K562 (cell line): ENCODE data around the gene S100A2. TPM values are rescaled to one million over a fixed set of nuclear protein-coding genes. Genes with fewer than 3 reads are reported as not detected.

Experiments used
- ARNT ChIP-seq, 2 experiments: fragments of 450-650 bp; IDR thresholded peaks; 2 replicates each; pipeline ENCODE4 v1.6.1; 2016; ENCODE audit warnings: mild to moderate bottlenecking in 1 of 2
- BRD9 ChIP-seq: fragments of 450-650 bp; IDR thresholded peaks from 2 replicates; pipeline ENCODE4 v1.6.1; 2018; ENCODE audit warnings: low read depth; ENCODE audit not compliant: partially characterized antibody
- DACH1 ChIP-seq: fragments of 450-650 bp; IDR thresholded peaks from 2 replicates; pipeline ENCODE4 v1.6.1; 2018; ENCODE audit not compliant: partially characterized antibody
- FOXK1 ChIP-seq: sonication (generic); formaldehyde crosslinking; IDR thresholded peaks from 2 replicates; pipeline ENCODE4 v1.8.0; 2022; ENCODE audit warnings: missing genetic modification reagents, mild to moderate bottlenecking, borderline replicate concordance
- MTA1 ChIP-seq: fragments of 450-650 bp; IDR thresholded peaks from 2 replicates; pipeline ENCODE4 v1.6.1; 2017; ENCODE audit warnings: borderline replicate concordance
- NFRKB ChIP-seq: fragments of 450-650 bp; IDR thresholded peaks from 2 replicates; pipeline ENCODE4 v1.6.1; 2016; ENCODE audit warnings: low read depth
- PHF20 ChIP-seq: fragments of 450-650 bp; IDR thresholded peaks from 2 replicates; pipeline ENCODE4 v1.6.1; 2018; ENCODE audit not compliant: partially characterized antibody
- RBM17 ChIP-seq: fragments of 200-400 bp; formaldehyde crosslinking; IDR thresholded peaks from 2 replicates; pipeline ENCODE4 v1.6.1; 2017; ENCODE audit warnings: low read depth, mild to moderate bottlenecking, low read length, borderline replicate concordance
- RBM25 ChIP-seq: fragments of 200-400 bp; formaldehyde crosslinking; IDR thresholded peaks from 2 replicates; pipeline ENCODE4 v1.6.1; 2018; ENCODE audit warnings: low read length, low read depth, moderate library complexity; ENCODE audit not compliant: severe bottlenecking
- SETDB1 ChIP-seq: IDR thresholded peaks from one replicate; pipeline ENCODE4 v1.6.1; 2012; ENCODE audit warnings: low read length, control low read depth, inconsistent platforms
- SLC30A9 ChIP-seq: fragments of 250-450 bp; sonication (Bioruptor Pico); IDR thresholded peaks from 2 replicates; pipeline ENCODE4 v1.8.0; 2022; ENCODE audit warnings: mild to moderate bottlenecking, moderate library complexity
- SMAD4 ChIP-seq: fragments of 250-450 bp; sonication (Bioruptor Pico); conservative IDR thresholded peaks from 2 replicates; pipeline ENCODE4 v1.8.0; 2021; ENCODE audit warnings: inconsistent platforms, mild to moderate bottlenecking, moderate library complexity
- TSHZ1 ChIP-seq: fragments of 250-450 bp; sonication (Bioruptor Pico); IDR thresholded peaks from 2 replicates; pipeline ENCODE4 v1.4.0; 2020; ENCODE audit warnings: mild to moderate bottlenecking, moderate library complexity
- XRCC5 ChIP-seq: fragments of 200-400 bp; formaldehyde crosslinking; IDR thresholded peaks from 2 replicates; pipeline ENCODE4 v1.6.1; 2017; ENCODE audit warnings: low read depth, mild to moderate bottlenecking, low read length
- ZBTB33 ChIP-seq: sonication (generic); formaldehyde crosslinking; IDR thresholded peaks from 2 replicates; pipeline ENCODE4 v1.8.1; 2023; ENCODE audit warnings: mild to moderate bottlenecking, missing genetic modification reagents
- ZKSCAN1 ChIP-seq: fragments of 150-350 bp; IDR thresholded peaks from 2 replicates; pipeline ENCODE4 v1.6.1; 2016; ENCODE audit warnings: low read depth, low read length
- ZKSCAN3 ChIP-seq: fragments of 250-450 bp; sonication (Bioruptor Pico); IDR thresholded peaks from 2 replicates; pipeline ENCODE4 v1.4.0; 2020
- ZNF124 ChIP-seq: sonication (generic); formaldehyde crosslinking; IDR thresholded peaks from 2 replicates; pipeline ENCODE4 v1.8.1; 2022; ENCODE audit warnings: missing genetic modification reagents
- ZNF444 ChIP-seq: fragments of 250-450 bp; sonication (Bioruptor Pico); IDR thresholded peaks from 2 replicates; pipeline ENCODE4 v1.4.0; 2020; ENCODE audit warnings: mild to moderate bottlenecking, moderate library complexity
- polyA plus RNA-seq, 8 experiments: library from polyadenylated mRNA; depleted of rRNA in 4 of 8; stranded (reverse) in 5 of 8; unstranded in 3 of 8; fragments of >200 nt; fragmentation: Nextera tagmentation in 2 of 8; fragmentation: Illumina TruSeq in 1 of 8; extraction: Ambion mirVana in 2 of 8; extraction: Trizol in 1 of 8; gene quantifications; 2 replicates each; pipeline versions ENCODE4 v1.2.1 to v1.2.3, GENCODE V29; 2011 to 2014; ENCODE audit warnings: inconsistent platforms in 1 of 8, missing spikeins in 1 of 8
- total RNA-seq, 7 experiments: library from RNA; depleted of rRNA in 6 of 7; stranded (reverse); fragments of >200 nt in 6 of 7; fragmentation: Illumina TruSeq in 2 of 7; extraction: Trizol in 2 of 7; gene quantifications; 2 replicates each; pipeline versions ENCODE4 v1.2.1 to v1.2.3, GENCODE V29; 2011 to 2021; ENCODE audit warnings: low replicate concordance in 1 of 7

The S100A2 gene
- total and polyA plus RNA-seq, 9 of the 15 experiments (the other 6 are each of a cell fraction or from before 2014, with no cell fraction given): 0.28 to 0.65 (median 0.44) TPM; not detected in 4

DNA sequence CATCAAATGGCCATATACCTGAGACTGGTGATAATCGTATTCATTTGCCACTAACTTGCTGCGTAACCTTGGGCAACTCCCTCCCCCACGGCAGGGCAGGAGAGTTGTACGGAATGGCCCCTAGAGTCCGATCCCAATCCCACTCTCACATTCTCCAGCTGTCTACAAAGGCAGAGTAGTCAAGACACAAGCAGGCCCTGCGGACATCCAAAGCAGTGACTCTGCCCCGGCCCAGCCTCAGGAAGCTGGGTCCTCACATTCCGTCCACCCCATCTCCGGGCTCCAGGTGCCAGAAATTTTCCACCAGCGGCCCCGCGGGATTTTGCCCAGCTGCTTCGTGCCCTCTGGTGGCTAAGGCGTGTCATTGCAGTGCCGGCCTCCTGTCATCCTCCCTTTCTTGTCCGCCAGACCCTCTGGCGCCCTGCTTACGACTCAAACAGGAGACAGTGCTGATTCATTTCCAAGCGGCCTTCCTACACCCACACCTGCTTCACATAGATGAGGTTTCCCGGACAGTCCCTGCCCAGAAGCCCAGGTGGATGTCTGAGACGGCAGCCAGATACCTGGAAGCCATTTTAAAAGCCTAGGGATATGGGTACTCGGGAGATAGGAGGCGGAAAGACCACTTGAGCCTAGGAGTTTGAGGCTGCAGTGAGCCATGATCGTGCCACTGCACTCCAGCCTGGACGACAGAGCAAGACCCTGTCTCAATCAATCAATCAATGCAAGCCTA is 2.9 kb upstream of the S100A2 start (continued):
- peak; percentile 55; the same call in 1 of the 2 replicates for TF ChIP-seq ZBTB33 (CRISPR knock-in tag)
- 0 out of 2 replicates have a peak, but pooled peaks have one; percentile 77 for TF ChIP-seq XRCC5
- peak; percentile 74 for TF ChIP-seq SMAD4 (CRISPR knock-in tag)
- TF ChIP-seq PHF20: peak; percentile 85
- no peak for TF ChIP-seq RBM25
- peak; percentile 59 for TF ChIP-seq BRD9
- no peak for TF ChIP-seq SLC30A9
- no peak for TF ChIP-seq RBM17
- no peak for TF ChIP-seq TSHZ1
- peak in 1 of 2 experiments; percentile 32; a peak in 1 of 4 replicates for TF ChIP-seq ARNT (IDR thresholded peaks at IDR 0.05)
- no peak for TF ChIP-seq ZNF124 (CRISPR knock-in tag)
- no peak for TF ChIP-seq SETDB1
- TF ChIP-seq ZKSCAN3 (CRISPR knock-in tag): no peak
- TF ChIP-seq DACH1: peak; percentile 32
- no peak for TF ChIP-seq FOXK1 (CRISPR knock-in tag)
- TF ChIP-seq NFRKB: no peak
- TF ChIP-seq MTA1: peak; percentile 82
- TF ChIP-seq ZKSCAN1: 0 out of 2 replicates have a peak, but pooled peaks have one; percentile 52
- TF ChIP-seq ZNF444 (CRISPR knock-in tag): no peak
